Activated T-cell treated with anti-CD3 and anti-CD28 coated beads for 1 hour (primary cell): ENCODE measurements around the gene TCERG1L.
"Not testable (repeated sequence)": the region's sequence is repeated elsewhere in the genome, so short reads cannot be mapped to it uniquely, and the experiment has no call there.

Experiments
- DNase-seq: peaks from one replicate; pipeline ENCODE4 v3.0.0-alpha.2; 2020; ENCODE audit warnings: low read depth

Gene TCERG1L

GRCh38 chr10:131184503-131184902, 127.0 kb downstream of the TCERG1L start:
- no peak for DNase-seq

GRCh38 chr10:131183546-131184045, 127.9 kb downstream of the TCERG1L start:
- no peak for DNase-seq

GRCh38 chr10:131181456-131181855, 130.1 kb downstream of the TCERG1L start:
- DNase-seq: no peak

GRCh38 chr10:131180740-131181415, 130.6 kb downstream of the TCERG1L start:
- no peak for DNase-seq

- no peak for DNase-seq
These were observed 131.4 kb downstream of the TCERG1L start for GRCh38 chr10:131180086-131180485.

- no peak for DNase-seq
These were observed 132.2 kb downstream of the TCERG1L start for GRCh38 chr10:131179361-131179760.

- no peak for DNase-seq
These were observed 132.8 kb downstream of the TCERG1L start for GRCh38 chr10:131178521-131179331.

GRCh38 chr10:131177431-131178327, 133.8 kb downstream of the TCERG1L start:
- no peak for DNase-seq

- DNase-seq: no peak
These were observed 134.6 kb downstream of the TCERG1L start for GRCh38 chr10:131176907-131177306.

- DNase-seq: not testable (repeated sequence)
These were observed 135.2 kb downstream of the TCERG1L start for GRCh38 chr10:131176324-131176723.

GRCh38 chr10:131175891-131176290, 135.6 kb downstream of the TCERG1L start:
- no peak for DNase-seq

- DNase-seq: no peak
These were observed 136.6 kb downstream of the TCERG1L start for GRCh38 chr10:131174651-131175540.

GRCh38 chr10:131174211-131174565, 137.3 kb downstream of the TCERG1L start:
- no peak for DNase-seq

- no peak for DNase-seq
These were observed 137.9 kb downstream of the TCERG1L start for GRCh38 chr10:131173484-131174210.

- no peak for DNase-seq
These were observed 139.1 kb downstream of the TCERG1L start for GRCh38 chr10:131172433-131172832.

GRCh38 chr10:131169146-131169545, 142.4 kb downstream of the TCERG1L start:
- no peak for DNase-seq

GRCh38 chr10:131168238-131168875, 143.2 kb downstream of the TCERG1L start:
- DNase-seq: no peak

- no peak for DNase-seq
These were observed 144.3 kb downstream of the TCERG1L start for GRCh38 chr10:131167036-131167860.

- DNase-seq: no peak
These were observed 145.0 kb downstream of the TCERG1L start for GRCh38 chr10:131166486-131166885.
